Measurements from ENCODE around the gene GALNT15.

Gene GALNT15

DNA sequence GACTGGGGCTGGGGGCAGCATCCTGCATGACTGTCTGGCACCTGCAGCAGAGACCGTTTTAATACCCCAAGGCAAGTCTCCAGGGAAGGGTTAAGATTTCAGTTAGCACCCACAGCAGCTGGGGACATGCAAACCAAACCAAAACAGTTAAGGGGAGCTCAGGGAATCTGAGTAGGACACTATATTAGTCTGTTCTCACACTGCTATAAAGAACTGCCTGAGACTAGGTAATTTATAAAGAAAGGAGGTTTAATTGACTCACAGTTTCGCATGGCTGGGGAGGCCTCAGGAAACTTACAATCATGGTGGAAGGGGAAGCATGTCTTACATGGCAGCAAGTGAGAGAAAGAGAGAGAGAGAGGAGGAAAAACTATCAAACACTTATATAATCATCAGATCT, 25.3 kb downstream of the GALNT15 start:
- in situ Hi-C loops (cut with MboI; ENCODE audit: low sequenced_read_pairs, unreplicated experiment), result no loop called here
- DNase-seq (ENCODE audit: low spot score), result no peak
- TF ChIP-seq, protein P1, sequence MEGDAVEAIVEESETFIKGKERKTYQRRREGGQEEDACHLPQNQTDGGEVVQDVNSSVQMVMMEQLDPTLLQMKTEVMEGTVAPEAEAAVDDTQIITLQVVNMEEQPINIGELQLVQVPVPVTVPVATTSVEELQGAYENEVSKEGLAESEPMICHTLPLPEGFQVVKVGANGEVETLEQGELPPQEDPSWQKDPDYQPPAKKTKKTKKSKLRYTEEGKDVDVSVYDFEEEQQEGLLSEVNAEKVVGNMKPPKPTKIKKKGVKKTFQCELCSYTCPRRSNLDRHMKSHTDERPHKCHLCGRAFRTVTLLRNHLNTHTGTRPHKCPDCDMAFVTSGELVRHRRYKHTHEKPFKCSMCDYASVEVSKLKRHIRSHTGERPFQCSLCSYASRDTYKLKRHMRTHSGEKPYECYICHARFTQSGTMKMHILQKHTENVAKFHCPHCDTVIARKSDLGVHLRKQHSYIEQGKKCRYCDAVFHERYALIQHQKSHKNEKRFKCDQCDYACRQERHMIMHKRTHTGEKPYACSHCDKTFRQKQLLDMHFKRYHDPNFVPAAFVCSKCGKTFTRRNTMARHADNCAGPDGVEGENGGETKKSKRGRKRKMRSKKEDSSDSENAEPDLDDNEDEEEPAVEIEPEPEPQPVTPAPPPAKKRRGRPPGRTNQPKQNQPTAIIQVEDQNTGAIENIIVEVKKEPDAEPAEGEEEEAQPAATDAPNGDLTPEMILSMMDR (IDR thresholded peaks at IDR 0.05; ENCODE audit: borderline replicate concordance, control extremely low read depth, extremely low read depth, insufficient read depth, missing control alignments), result no peak

- no peak for DNase-seq (ENCODE audit: low spot score)
- in situ Hi-C loops (cut with MboI; ENCODE audit: low sequenced_read_pairs, unreplicated experiment), result no loop called here
- TF ChIP-seq, protein P1 (IDR thresholded peaks at IDR 0.05; ENCODE audit: borderline replicate concordance, control extremely low read depth, extremely low read depth, insufficient read depth, missing control alignments), result no peak
These were observed 25.9 kb downstream of the GALNT15 start for GRCh38 chr3:16200411-16200810.

DNA sequence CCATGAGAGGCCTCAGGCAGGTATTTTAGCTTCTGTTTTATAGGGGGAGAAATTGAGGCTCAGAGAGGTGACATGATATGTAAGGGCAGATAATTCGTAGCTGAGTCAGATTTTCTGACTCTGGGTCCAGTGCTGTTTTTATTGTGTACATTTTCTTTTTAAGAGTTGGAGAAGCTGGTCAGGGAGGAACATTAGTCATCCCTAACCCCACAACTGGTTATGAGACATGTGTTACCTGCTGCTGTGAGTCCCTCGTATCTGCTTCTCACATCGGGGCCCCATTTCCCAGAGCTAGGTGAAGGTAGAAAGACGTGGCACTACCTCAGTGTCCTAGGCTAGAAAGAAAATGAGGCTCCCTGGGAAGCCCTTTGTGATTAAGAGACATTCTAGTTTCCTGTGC, 28.6 kb downstream of the GALNT15 start:
- TF ChIP-seq, protein P1 (IDR thresholded peaks at IDR 0.05; ENCODE audit: borderline replicate concordance, control extremely low read depth, extremely low read depth, insufficient read depth, missing control alignments), result no peak
- DNase-seq (ENCODE audit: low spot score), result no peak
- in situ Hi-C loops (cut with MboI; ENCODE audit: low sequenced_read_pairs, unreplicated experiment), result no loop called here

- in situ Hi-C loops (cut with MboI; ENCODE audit: low sequenced_read_pairs, unreplicated experiment), result no loop called here
- no peak for DNase-seq (ENCODE audit: low spot score)
- TF ChIP-seq, protein P1 (IDR thresholded peaks at IDR 0.05; ENCODE audit: borderline replicate concordance, control extremely low read depth, extremely low read depth, insufficient read depth, missing control alignments), result no peak
These were observed 29.5 kb downstream of the GALNT15 start for GRCh38 chr3:16203671-16204629.

- TF ChIP-seq, protein P1 (IDR thresholded peaks at IDR 0.05; ENCODE audit: borderline replicate concordance, control extremely low read depth, extremely low read depth, insufficient read depth, missing control alignments), result no peak
- in situ Hi-C loops (cut with MboI; ENCODE audit: low sequenced_read_pairs, unreplicated experiment), result no loop called here
- no peak for DNase-seq (ENCODE audit: low spot score)
These were observed 30.3 kb downstream of the GALNT15 start for GRCh38 chr3:16204751-16205150.

DNA sequence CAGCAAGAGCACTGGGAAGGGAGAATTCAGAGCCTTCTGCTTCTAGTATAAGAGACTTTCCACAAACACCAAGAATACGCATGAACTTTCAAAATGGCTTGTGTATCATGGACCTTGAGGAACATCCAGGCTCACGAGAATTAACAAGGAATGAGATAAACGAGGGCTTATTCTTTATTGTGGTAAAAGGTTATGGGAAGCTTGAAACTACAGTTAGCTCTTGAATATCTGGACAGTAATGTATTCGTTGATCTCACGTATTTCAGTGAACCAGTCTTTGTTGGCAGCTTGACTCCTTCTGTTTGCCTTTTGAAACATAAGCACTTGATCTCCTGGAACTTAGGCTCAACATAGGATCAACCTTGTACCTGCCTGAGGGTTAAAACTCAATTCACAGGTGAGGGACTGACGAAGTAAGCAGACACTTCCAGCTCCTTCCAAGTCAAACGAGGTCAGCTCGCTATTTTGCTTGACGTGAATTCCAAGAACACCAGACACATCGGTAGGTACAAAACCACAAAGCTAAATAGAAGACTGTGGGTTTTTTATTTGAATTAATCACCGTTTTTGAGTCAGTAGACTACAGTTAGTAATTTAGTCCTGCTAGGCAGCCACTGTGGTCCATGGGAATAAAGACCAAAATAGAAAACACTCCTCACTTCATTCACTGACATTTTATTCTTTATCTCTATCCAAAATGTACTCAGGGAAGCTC, 30.8 kb downstream of the GALNT15 start:
- in situ Hi-C loops (cut with MboI; ENCODE audit: low sequenced_read_pairs, unreplicated experiment), result no loop called here
- TF ChIP-seq, protein P1 (IDR thresholded peaks at IDR 0.05; ENCODE audit: borderline replicate concordance, control extremely low read depth, extremely low read depth, insufficient read depth, missing control alignments), result no peak
- no peak for DNase-seq (ENCODE audit: low spot score)
